ENCODE measurements around the gene TUT1. TPM values are rescaled to one million over a fixed set of nuclear protein-coding genes. Genes with fewer than 3 reads are reported as not detected.

The TUT1 gene
- total RNA-seq, 1 experiment from 2014 or later: 20.7 TPM

- H4K91ac ChIP-seq (ENCODE audit: insufficient read length, low read depth, low read length): no peak overlapping the region
- peak overlapping the region; percentile 90 to 93 for H3K4me3 Mint-ChIP-seq
- H3K4me1 Mint-ChIP-seq: peaks cover 50 to 68% of the 10 kb centered on the region in 2 experiments
- H3K14ac ChIP-seq (ENCODE audit: insufficient read depth, low read length): peak overlapping the region; percentile 16; the same call in 1 of the 2 replicates
- no peak overlapping the region for H3K18ac ChIP-seq (ENCODE audit: insufficient read length, low read depth, low read length)
- H3K27me3 Mint-ChIP-seq (ENCODE audit: low read depth): peaks cover 34% of the 10 kb centered on the region
- H3K79me2 ChIP-seq (ENCODE audit: insufficient read depth, low read length): no peaks in the 10 kb centered on the region; the same call in 1 of the 2 replicates
- no peak overlapping the region for H3K4ac ChIP-seq (ENCODE audit: low read depth, low read length)
- no peak overlapping the region for H2BK5ac ChIP-seq (ENCODE audit: insufficient read length, low read length)
- no peak overlapping the region for H2BK120ac ChIP-seq (ENCODE audit: low read depth, low read length, poor library complexity, severe bottlenecking)
- peaks cover 2% of the 10 kb centered on the region for H4K20me1 ChIP-seq (ENCODE audit: control insufficient read depth, insufficient read depth, insufficient read length)
- H3K27me3 ChIP-seq (ENCODE audit: insufficient read depth, low read length): peaks cover 12% of the 10 kb centered on the region; the same call in 1 of the 2 replicates
- H3K56ac ChIP-seq (ENCODE audit: insufficient read length, low read depth, low read length): no peak overlapping the region
- H3T11ph ChIP-seq (ENCODE audit: low read length): no peak overlapping the region
- DNase-seq: peak; percentile 72
- no peak overlapping the region for H2AFZ ChIP-seq (ENCODE audit: low read length)
- no peak overlapping the region for H4K8ac ChIP-seq (replicated peaks; ENCODE audit: insufficient read length, low read depth, low read length)
- H3K9ac ChIP-seq (ENCODE audit: extremely low read depth, insufficient read length, low read length): peak overlapping the region; percentile 23
- TF ChIP-seq CTCF (conservative IDR thresholded peaks at IDR 0.05): peak; percentile 16; the same call in 1 of the 3 replicates
- H3K23ac ChIP-seq (ENCODE audit: insufficient read length, low read depth, low read length): no peak overlapping the region
- H3K23me2 ChIP-seq (ENCODE audit: insufficient read length, low read depth, low read length, poor library complexity, severe bottlenecking): peaks cover 4% of the 10 kb centered on the region
- peaks cover 38 to 46% (median 38%) of the 10 kb centered on the region in 3 experiments for H3K36me3 Mint-ChIP-seq (ENCODE audit: insufficient read depth in 1 of 3, low read depth in 3 of 3)
- no peak overlapping the region for H4K5ac ChIP-seq (ENCODE audit: insufficient read length, low read depth, low read length)
- H2AK5ac ChIP-seq (ENCODE audit: insufficient read length, low read length): no peak overlapping the region
- H3K4me2 ChIP-seq (ENCODE audit: insufficient read depth, insufficient read length, low read length): peak overlapping the region; percentile 39
- no peaks in the 10 kb centered on the region for H3K9me3 ChIP-seq (ENCODE audit: control insufficient read depth, low read depth, low read length)
- peak overlapping the region; percentile 78 to 96 (median 91); a peak in 6 of 7 replicates for H3K27ac Mint-ChIP-seq
- H3K27ac ChIP-seq (ENCODE audit: insufficient read length, low read depth, low read length): no peak overlapping the region
- no CpG with 5 or more reads among the region's 96 CpGs for WGBS (ENCODE audit: extremely low coverage, insufficient read length, low lambda C conversion rate)
- no peak overlapping the region for H2BK15ac ChIP-seq (ENCODE audit: low read depth, low read length)
- H2BK12ac ChIP-seq (ENCODE audit: insufficient read length, low read depth, low read length): no peak overlapping the region
- H2BK20ac ChIP-seq (ENCODE audit: low read depth, low read length, poor library complexity, severe bottlenecking): no peak overlapping the region
- H3K4me1 ChIP-seq (ENCODE audit: insufficient read depth, low read length): peaks cover 8% of the 10 kb centered on the region
- no peaks in the 10 kb centered on the region for H3K9me3 Mint-ChIP-seq
- H3K79me1 ChIP-seq (ENCODE audit: insufficient read depth, low read depth, low read length, poor library complexity, severe bottlenecking): no peaks in the 10 kb centered on the region
Observed at GRCh38 chr11:62602141-62603071, 11.1 kb upstream of the TUT1 start.

Measured in H9 (cell line).